Measurements from ENCODE around the gene TMTC3. TPM values are rescaled to one million over a fixed set of nuclear protein-coding genes. Genes with fewer than 3 reads are reported as not detected.

TMTC3 gene
- total RNA-seq, 2 donors from 2014 or later = 5.6 to 6.0 TPM

GRCh38 chr12:88142610-88142991 is 494 bp downstream of the TMTC3 start:
- Mint-ChIP-seq H3K27ac (peak overlapping the region; percentile 96), H3K4me1 (peaks cover 35% of the 10 kb centered on the region), H3K27me3 (no peaks in the 10 kb centered on the region), H3K36me3 (ENCODE audit: low read depth) (peaks cover 15% of the 10 kb centered on the region), H3K4me3 (peak overlapping the region; percentile 97)
- DNase-seq (peak in 1 of 3 donors; percentile 15), ATAC-seq (no peak)
- no peaks in the 10 kb centered on the region for H3K9me3 ChIP-seq (ENCODE audit: control insufficient read depth, low read length, poor library complexity, severe bottlenecking)

- ATAC-seq (no peak), DNase-seq (no peak)
- Mint-ChIP-seq H3K4me1 (peaks cover 28% of the 10 kb centered on the region), H3K36me3 (ENCODE audit: low read depth) (peaks cover 7% of the 10 kb centered on the region), H3K27me3 (no peaks in the 10 kb centered on the region), H3K4me3 (no peak overlapping the region), H3K27ac (no peak overlapping the region)
- no peaks in the 10 kb centered on the region for H3K9me3 ChIP-seq (ENCODE audit: control insufficient read depth, low read length, poor library complexity, severe bottlenecking)
Observed at GRCh38 chr12:88144037-88144436, 1.9 kb downstream of the TMTC3 start.

DNA sequence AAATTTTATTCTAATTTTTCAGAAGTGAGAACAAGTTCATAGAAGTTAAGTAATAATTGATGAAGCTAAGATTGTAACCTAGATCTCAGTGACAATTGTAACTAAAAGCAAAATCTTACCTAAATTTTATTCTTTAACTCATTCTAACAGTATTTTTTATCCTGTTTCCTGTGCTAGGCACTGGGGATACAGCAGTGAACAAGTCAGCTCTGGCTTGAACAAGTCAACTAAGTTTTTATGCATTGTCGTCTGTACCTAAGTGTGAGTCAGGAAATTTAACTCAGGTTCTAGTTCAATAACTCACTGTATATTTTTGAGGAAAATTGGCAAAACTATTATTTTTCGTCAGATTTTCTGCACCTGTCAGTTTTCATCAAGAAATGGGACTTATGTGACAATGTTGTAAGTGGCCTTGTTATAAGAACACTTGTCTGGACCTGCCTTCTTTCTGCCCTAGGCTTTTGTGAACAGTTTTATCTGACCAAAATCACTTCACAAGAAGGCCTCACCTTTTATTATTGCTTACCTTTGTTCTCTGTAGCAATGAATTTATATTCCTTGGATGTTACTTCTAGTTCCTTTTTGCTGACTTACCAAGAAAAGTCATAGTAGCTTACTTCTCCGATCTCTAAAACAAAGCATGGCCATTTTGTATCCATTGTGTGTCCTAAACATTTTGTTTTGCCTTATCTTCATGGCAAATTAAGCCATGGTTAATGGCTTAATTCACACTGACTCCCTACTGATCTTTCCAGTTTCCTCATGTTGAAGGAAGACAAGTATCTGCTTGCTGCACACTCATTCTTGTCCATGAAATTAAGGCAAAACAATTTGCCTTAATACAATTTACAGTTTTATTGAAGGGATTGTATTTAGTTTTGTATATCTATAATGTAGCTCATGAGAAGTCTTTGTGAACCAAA is 2.7 kb downstream of the TMTC3 start:
- no peak overlapping the region for H3K4me3 Mint-ChIP-seq

DNA sequence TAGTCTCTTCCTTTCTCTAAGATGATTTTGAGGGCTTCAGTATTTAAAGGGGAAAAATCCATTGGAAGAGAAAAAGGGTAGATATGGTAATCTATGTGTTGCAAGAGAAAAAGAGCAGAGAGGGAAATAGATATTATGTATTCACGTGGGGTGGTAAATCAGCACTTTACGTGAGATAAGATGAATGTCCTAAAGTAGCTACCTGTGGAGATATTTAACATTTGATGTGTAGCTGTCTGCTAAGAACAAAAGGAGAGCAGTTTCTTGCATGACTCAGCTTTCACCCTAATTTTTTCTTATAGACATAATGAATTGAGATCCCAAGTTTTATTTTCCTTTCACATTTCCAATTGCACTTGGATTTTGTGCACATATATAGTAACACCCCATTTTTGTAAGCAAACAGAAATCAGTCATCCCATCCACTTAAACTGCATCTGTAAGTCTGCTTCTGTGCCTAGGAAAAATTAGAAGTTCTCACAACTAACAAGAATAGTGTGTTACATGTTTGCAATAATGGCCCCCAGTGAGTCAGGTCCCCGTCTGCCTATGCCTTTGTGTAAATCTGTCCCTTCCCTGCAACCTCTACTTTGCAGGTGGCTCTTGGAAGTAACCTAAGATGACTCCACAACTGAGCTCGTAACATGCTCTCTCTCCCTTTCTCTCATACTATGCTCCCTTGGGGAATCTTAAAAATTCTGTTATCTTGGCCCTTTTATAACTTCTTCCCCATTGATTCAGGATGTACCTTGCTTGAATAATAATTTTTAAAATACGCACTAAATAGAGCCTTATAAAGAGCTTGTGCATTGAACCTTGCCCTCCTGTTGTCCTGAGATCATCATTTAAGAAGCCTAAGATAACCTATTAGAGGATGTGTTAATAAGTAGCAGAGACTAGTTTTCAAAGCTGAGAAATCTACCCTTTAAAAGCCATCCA is 3.7 kb downstream of the TMTC3 start:
- Mint-ChIP-seq H3K4me3 (no peak overlapping the region), H3K36me3 (ENCODE audit: low read depth) (peaks cover 5% of the 10 kb centered on the region), H3K27me3 (no peaks in the 10 kb centered on the region), H3K27ac (no peak overlapping the region), H3K4me1 (peaks cover 30% of the 10 kb centered on the region)
- DNase-seq (no peak), ATAC-seq (no peak)
- no peaks in the 10 kb centered on the region for H3K9me3 ChIP-seq (ENCODE audit: control insufficient read depth, low read length, poor library complexity, severe bottlenecking)

More for the DNA sequence above, 2.7 kb downstream of the TMTC3 start:
- Mint-ChIP-seq H3K36me3 (ENCODE audit: low read depth) (peaks cover 7% of the 10 kb centered on the region), H3K4me1 (peaks cover 29% of the 10 kb centered on the region), H3K27ac (no peak overlapping the region), H3K27me3 (no peaks in the 10 kb centered on the region)
- DNase-seq = no peak
- H3K9me3 ChIP-seq (ENCODE audit: control insufficient read depth, low read length, poor library complexity, severe bottlenecking) = no peaks in the 10 kb centered on the region
- ATAC-seq = no peak

- Mint-ChIP-seq H3K4me3 (no peak overlapping the region), H3K27me3 (no peaks in the 10 kb centered on the region), H3K27ac (no peak overlapping the region), H3K36me3 (ENCODE audit: low read depth) (peaks cover 1% of the 10 kb centered on the region), H3K4me1 (peaks cover 21% of the 10 kb centered on the region)
- no peaks in the 10 kb centered on the region for H3K9me3 ChIP-seq (ENCODE audit: control insufficient read depth, low read length, poor library complexity, severe bottlenecking)
- ATAC-seq (no peak), DNase-seq (no peak)
Observed at GRCh38 chr12:88150063-88150462, 8.0 kb downstream of the TMTC3 start.

DNA sequence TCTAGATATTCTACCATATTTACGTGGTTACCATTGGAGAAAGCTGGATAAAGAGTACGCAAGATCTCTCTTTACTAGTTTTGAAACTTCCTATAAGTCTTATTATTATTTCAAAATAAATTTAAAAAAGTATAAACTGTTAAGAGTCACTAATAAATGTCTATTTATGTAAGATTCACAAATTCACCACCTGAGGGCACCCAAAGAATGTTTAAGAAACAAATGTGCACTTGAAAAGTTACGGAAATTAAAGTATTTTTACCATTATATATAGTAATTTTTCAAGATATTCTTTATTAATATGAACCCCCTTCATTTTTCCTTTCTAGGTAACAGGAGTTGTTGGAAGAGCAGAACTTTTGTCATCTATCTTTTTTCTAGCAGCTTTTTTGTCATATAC is 11.9 kb downstream of the TMTC3 start:
- Mint-ChIP-seq H3K4me3 (no peak overlapping the region), H3K36me3 (ENCODE audit: low read depth) (no peaks in the 10 kb centered on the region), H3K27me3 (no peaks in the 10 kb centered on the region), H3K4me1 (peaks cover 18% of the 10 kb centered on the region), H3K27ac (no peak overlapping the region)
- DNase-seq (no peak), ATAC-seq (no peak)
- no peaks in the 10 kb centered on the region for H3K9me3 ChIP-seq (ENCODE audit: control insufficient read depth, low read length, poor library complexity, severe bottlenecking)

- Mint-ChIP-seq H3K27ac (peak overlapping the region; percentile 43), H3K36me3 (ENCODE audit: low read depth) (no peaks in the 10 kb centered on the region), H3K4me1 (peaks cover 13% of the 10 kb centered on the region), H3K27me3 (no peaks in the 10 kb centered on the region), H3K4me3 (no peak overlapping the region)
- no peak for ATAC-seq
- no peaks in the 10 kb centered on the region for H3K9me3 ChIP-seq (ENCODE audit: control insufficient read depth, low read length, poor library complexity, severe bottlenecking)
- DNase-seq = no peak
Observed at GRCh38 chr12:88156075-88156654, 14.1 kb downstream of the TMTC3 start.

GRCh38 chr12:88163371-88163770 is 21.3 kb downstream of the TMTC3 start:
- Mint-ChIP-seq H3K36me3 (ENCODE audit: low read depth) (peaks cover 5% of the 10 kb centered on the region), H3K27ac (no peak overlapping the region), H3K4me1 (peaks cover 2% of the 10 kb centered on the region), H3K4me3 (no peak overlapping the region), H3K27me3 (no peaks in the 10 kb centered on the region)
- H3K9me3 ChIP-seq (ENCODE audit: control insufficient read depth, low read length, poor library complexity, severe bottlenecking) = no peaks in the 10 kb centered on the region
- ATAC-seq = no peak
- DNase-seq = no peak

GRCh38 chr12:88166179-88166578 is 24.1 kb downstream of the TMTC3 start:
- H3K27me3 Mint-ChIP-seq = no peaks in the 10 kb centered on the region
- no peak overlapping the region for H3K27ac Mint-ChIP-seq
- H3K4me3 Mint-ChIP-seq = no peak overlapping the region
- H3K36me3 Mint-ChIP-seq (ENCODE audit: low read depth) = peaks cover 13% of the 10 kb centered on the region
- peaks cover 2% of the 10 kb centered on the region for H3K4me1 Mint-ChIP-seq
- no peaks in the 10 kb centered on the region for H3K9me3 ChIP-seq (ENCODE audit: control insufficient read depth, low read length, poor library complexity, severe bottlenecking)
- DNase-seq (no peak), ATAC-seq (no peak)

DNA sequence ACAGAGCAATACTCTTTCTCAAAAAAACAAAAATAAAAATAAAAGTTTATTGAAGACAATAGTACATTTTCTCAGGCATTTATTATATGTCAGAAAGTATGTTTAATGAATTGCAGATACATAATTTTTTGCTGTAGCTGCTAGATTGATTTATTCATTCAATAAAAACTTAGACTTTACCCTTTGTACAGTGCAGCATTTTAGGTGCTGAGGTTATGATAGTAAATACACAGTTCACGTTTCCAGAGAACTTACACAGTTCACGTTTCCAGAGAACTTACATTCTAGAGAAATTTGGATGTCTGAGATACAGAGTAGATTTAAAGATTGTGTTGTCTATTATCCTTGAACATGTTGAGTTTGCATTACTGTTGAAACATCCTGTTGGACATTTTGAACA is 25.3 kb downstream of the TMTC3 start:
- ATAC-seq = no peak
- Mint-ChIP-seq H3K27ac (no peak overlapping the region), H3K27me3 (no peaks in the 10 kb centered on the region), H3K4me3 (no peak overlapping the region), H3K36me3 (ENCODE audit: low read depth) (peaks cover 14% of the 10 kb centered on the region), H3K4me1 (no peaks in the 10 kb centered on the region)
- H3K9me3 ChIP-seq (ENCODE audit: control insufficient read depth, low read length, poor library complexity, severe bottlenecking) = no peaks in the 10 kb centered on the region
- DNase-seq = no peak

- no peak for DNase-seq
- no peak overlapping the region for H3K4me3 Mint-ChIP-seq
- H3K27ac Mint-ChIP-seq = no peak overlapping the region
- ATAC-seq = no peak
- H3K27me3 Mint-ChIP-seq = no peaks in the 10 kb centered on the region
- H3K36me3 Mint-ChIP-seq (ENCODE audit: low read depth) = peaks cover 28% of the 10 kb centered on the region
- no peaks in the 10 kb centered on the region for H3K4me1 Mint-ChIP-seq
- H3K9me3 ChIP-seq (ENCODE audit: control insufficient read depth, low read length, poor library complexity, severe bottlenecking) = no peaks in the 10 kb centered on the region
Observed at GRCh38 chr12:88172844-88173407, 30.8 kb downstream of the TMTC3 start.

DNA sequence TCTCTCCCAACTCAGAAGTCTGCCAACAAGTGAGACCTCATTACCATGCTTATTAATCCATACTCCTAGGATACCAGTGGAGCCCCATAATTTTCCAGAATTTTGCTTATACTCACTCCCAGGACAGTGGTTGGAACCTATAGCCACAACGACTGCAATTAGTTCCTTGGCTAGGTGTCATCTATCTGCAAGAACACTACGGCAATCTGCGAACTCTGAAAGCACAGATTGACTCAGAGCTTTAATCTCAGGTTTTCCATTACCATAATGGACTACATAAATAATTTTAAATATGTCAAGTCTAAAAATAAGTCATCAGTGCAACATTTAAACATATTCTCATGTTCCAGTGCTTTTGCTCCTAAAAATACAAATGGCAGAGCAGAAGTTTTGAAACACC is 33.4 kb downstream of the TMTC3 start:
- Mint-ChIP-seq H3K4me1 (no peaks in the 10 kb centered on the region), H3K4me3 (no peak overlapping the region), H3K27me3 (no peaks in the 10 kb centered on the region), H3K36me3 (ENCODE audit: low read depth) (peaks cover 25% of the 10 kb centered on the region), H3K27ac (no peak overlapping the region)
- no peaks in the 10 kb centered on the region for H3K9me3 ChIP-seq (ENCODE audit: control insufficient read depth, low read length, poor library complexity, severe bottlenecking)
- DNase-seq = no peak
- no peak for ATAC-seq
